Measurements from ENCODE around the gene OLIG1. TPM values are rescaled to one million over a fixed set of nuclear protein-coding genes. Genes with fewer than 3 reads are reported as not detected.

Gene OLIG1
- total and polyA plus RNA-seq, 2 experiments from 2014 or later: 0.65 TPM; not detected in 1

- Histone ChIP-seq H3K27ac (no peak overlapping the region), H3K4me3 (no peak overlapping the region), H3K27me3 (peaks cover 98% of the 10 kb centered on the region), H3K36me3 (no peaks in the 10 kb centered on the region), H3K9me3 (ENCODE audit: low read depth) (no peaks in the 10 kb centered on the region), H3K4me1 (ENCODE audit: low read depth) (no peaks in the 10 kb centered on the region)
- no peak for DNase-seq (ENCODE audit: low read depth in 1 of 2, low spot score in 1 of 2)
- TF ChIP-seq CTCF (IDR thresholded peaks at IDR 0.05; ENCODE audit: low read depth, low read length): no peak
Measured at GRCh38 chr21:33064623-33065390, 5.1 kb upstream of the OLIG1 start.

GRCh38 chr21:33067043-33067442 is 2.9 kb upstream of the OLIG1 start:
- TF ChIP-seq CTCF (IDR thresholded peaks at IDR 0.05; ENCODE audit: low read depth, low read length): no peak
- Histone ChIP-seq H3K27me3 (peaks cover 98% of the 10 kb centered on the region), H3K36me3 (no peaks in the 10 kb centered on the region), H3K4me1 (ENCODE audit: low read depth) (no peaks in the 10 kb centered on the region), H3K27ac (no peak overlapping the region), H3K4me3 (no peak overlapping the region), H3K9me3 (ENCODE audit: low read depth) (no peaks in the 10 kb centered on the region)
- no peak for DNase-seq (ENCODE audit: low read depth in 1 of 2, low spot score in 1 of 2)

GRCh38 chr21:33067457-33067856 is 2.5 kb upstream of the OLIG1 start:
- Histone ChIP-seq H3K4me1 (ENCODE audit: low read depth) (no peaks in the 10 kb centered on the region), H3K4me3 (no peak overlapping the region), H3K27me3 (peaks cover 100% of the 10 kb centered on the region), H3K27ac (no peak overlapping the region), H3K9me3 (ENCODE audit: low read depth) (no peaks in the 10 kb centered on the region), H3K36me3 (no peaks in the 10 kb centered on the region)
- no peak for TF ChIP-seq CTCF (IDR thresholded peaks at IDR 0.05; ENCODE audit: low read depth, low read length)
- DNase-seq (ENCODE audit: low read depth in 1 of 2, low spot score in 1 of 2): no peak

GRCh38 chr21:33069243-33069642 is 698 bp upstream of the OLIG1 start:
- H3K27me3 ChIP-seq: peaks cover 100% of the 10 kb centered on the region
- H3K9me3 ChIP-seq (ENCODE audit: low read depth): no peaks in the 10 kb centered on the region
- no peak for DNase-seq (ENCODE audit: low read depth in 1 of 2, low spot score in 1 of 2)
- no peak for TF ChIP-seq CTCF (IDR thresholded peaks at IDR 0.05; ENCODE audit: low read depth, low read length)
- no peaks in the 10 kb centered on the region for H3K36me3 ChIP-seq
- no peak overlapping the region for H3K27ac ChIP-seq
- H3K4me3 ChIP-seq: no peak overlapping the region
- H3K4me1 ChIP-seq (ENCODE audit: low read depth): no peaks in the 10 kb centered on the region

GRCh38 chr21:33069645-33069993 is 322 bp upstream of the OLIG1 start:
- no peak overlapping the region for H3K27ac ChIP-seq
- H3K27me3 ChIP-seq: peaks cover 100% of the 10 kb centered on the region
- TF ChIP-seq CTCF (IDR thresholded peaks at IDR 0.05; ENCODE audit: low read depth, low read length): no peak
- peak overlapping the region; percentile 37 for H3K4me3 ChIP-seq
- H3K9me3 ChIP-seq (ENCODE audit: low read depth): no peaks in the 10 kb centered on the region
- no peaks in the 10 kb centered on the region for H3K4me1 ChIP-seq (ENCODE audit: low read depth)
- no peak for DNase-seq (ENCODE audit: low read depth in 1 of 2, low spot score in 1 of 2)
- H3K36me3 ChIP-seq: no peaks in the 10 kb centered on the region

Measured in cardiac muscle cell (in vitro differentiated cells and primary cell).